Measurements from ENCODE around the gene CKM. TPM values are rescaled to one million over a fixed set of nuclear protein-coding genes. Genes with fewer than 3 reads are reported as not detected.
A peak's percentile ranks its signal among the peaks of the same experiment; 100 is the strongest.

CKM gene
- total RNA-seq, 1 donor from 2014 or later = 3,974 TPM

DNA sequence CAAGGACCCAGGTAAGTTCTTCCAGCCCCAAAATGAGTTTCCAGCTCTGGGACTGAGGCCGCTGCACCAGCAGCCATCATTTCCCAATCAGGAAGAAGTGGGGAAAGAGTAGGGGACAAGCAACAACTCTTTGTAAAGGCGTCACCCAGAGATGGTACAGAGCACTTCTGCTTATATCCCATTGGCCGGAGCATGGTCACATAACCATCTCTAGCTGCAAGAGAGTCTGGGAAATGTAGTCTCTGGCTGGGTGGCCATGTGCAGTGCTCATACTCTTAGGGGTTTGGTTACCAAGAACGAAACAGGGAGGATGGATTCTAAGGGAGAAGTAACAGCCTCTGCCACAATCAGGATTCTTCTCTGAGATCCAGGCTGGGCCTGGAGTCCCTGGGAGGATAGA, 26.3 kb downstream of the CKM start:
- Histone ChIP-seq H3K27me3 (ENCODE audit: low read depth) (no peaks in the 10 kb centered on the region), H3K4me1 (peaks cover 18% of the 10 kb centered on the region), H3K36me3 (peaks cover 57% of the 10 kb centered on the region), H3K4me3 (no peak overlapping the region), H3K27ac (replicated peaks) (no peak overlapping the region), H3K9me3 (replicated peaks) (peaks cover 11% of the 10 kb centered on the region)
- DNase-seq = no peak
- TF ChIP-seq, protein P1, sequence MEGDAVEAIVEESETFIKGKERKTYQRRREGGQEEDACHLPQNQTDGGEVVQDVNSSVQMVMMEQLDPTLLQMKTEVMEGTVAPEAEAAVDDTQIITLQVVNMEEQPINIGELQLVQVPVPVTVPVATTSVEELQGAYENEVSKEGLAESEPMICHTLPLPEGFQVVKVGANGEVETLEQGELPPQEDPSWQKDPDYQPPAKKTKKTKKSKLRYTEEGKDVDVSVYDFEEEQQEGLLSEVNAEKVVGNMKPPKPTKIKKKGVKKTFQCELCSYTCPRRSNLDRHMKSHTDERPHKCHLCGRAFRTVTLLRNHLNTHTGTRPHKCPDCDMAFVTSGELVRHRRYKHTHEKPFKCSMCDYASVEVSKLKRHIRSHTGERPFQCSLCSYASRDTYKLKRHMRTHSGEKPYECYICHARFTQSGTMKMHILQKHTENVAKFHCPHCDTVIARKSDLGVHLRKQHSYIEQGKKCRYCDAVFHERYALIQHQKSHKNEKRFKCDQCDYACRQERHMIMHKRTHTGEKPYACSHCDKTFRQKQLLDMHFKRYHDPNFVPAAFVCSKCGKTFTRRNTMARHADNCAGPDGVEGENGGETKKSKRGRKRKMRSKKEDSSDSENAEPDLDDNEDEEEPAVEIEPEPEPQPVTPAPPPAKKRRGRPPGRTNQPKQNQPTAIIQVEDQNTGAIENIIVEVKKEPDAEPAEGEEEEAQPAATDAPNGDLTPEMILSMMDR (IDR thresholded peaks at IDR 0.05; ENCODE audit: borderline replicate concordance) = no peak
- intact Hi-C loops (cut with micrococcal nuclease) = no loop called here

DNA sequence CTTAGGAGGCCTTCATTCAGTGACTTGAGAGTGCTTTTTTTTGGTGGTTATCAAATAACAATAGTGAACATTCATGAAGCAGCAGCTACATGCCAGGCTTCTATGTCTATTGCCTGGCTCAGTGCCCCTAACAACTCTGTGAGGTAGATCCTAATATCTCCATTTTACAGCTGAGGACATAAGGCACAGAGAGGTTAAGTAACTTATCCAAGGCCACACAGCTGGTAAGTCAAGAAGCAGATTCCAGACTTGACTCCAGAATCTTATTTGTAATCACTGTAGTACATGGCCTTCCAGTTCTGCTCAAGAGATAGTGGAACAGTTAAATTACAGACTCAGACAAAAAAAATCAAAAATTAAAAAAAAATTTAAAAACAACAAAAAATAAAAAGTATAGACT, 26.8 kb downstream of the CKM start:
- no peak overlapping the region for H3K27ac ChIP-seq (replicated peaks)
- peaks cover 18% of the 10 kb centered on the region for H3K4me1 ChIP-seq
- no peak overlapping the region for H3K4me3 ChIP-seq
- TF ChIP-seq, protein P1 (IDR thresholded peaks at IDR 0.05; ENCODE audit: borderline replicate concordance) = no peak
- intact Hi-C loops (cut with micrococcal nuclease) = no loop called here
- no peak for DNase-seq
- H3K36me3 ChIP-seq = peaks cover 61% of the 10 kb centered on the region
- H3K27me3 ChIP-seq (ENCODE audit: low read depth) = no peaks in the 10 kb centered on the region
- H3K9me3 ChIP-seq (replicated peaks) = peaks cover 11% of the 10 kb centered on the region

DNA sequence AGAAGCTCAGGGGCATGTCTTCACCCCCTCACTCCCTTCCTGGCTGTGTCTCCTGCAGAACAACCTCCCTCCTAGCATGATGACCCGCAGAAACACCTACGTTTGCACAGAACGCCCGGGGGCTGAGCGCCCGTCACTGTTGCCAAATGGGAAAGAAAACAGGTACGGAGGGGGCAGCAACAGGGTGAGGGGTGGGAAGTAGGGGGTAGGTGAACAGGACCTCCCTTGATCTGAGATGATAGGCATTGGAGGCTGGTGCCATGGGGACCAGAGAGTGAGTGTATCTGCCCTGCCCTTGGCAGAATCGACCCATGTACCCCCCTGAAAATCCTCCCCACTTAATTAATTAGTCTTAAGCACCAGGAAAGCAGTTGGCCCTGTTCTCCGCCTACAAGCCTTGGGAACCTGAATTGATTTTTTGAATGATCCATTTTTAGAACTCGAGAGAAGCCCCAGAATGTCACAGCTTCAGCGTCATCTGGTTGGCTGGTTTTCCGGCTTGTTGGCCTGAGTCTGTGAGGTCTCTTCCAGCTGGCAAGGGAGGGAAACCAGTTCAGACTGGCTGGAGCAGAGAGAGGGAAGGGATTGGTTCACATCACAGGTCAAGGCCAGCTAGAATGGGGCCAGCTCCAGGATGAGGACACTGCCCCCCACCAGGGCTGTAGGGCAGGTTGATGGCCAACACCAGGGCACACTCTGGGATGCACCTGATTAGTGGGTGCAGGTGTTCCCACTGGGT, 28.2 kb downstream of the CKM start:
- Histone ChIP-seq H3K36me3 (peaks cover 64% of the 10 kb centered on the region), H3K9me3 (replicated peaks) (peaks cover 11% of the 10 kb centered on the region), H3K4me1 (peaks cover 18% of the 10 kb centered on the region), H3K4me3 (no peak overlapping the region), H3K27me3 (ENCODE audit: low read depth) (no peaks in the 10 kb centered on the region), H3K27ac (replicated peaks) (peak overlapping the region; percentile 40)
- peak; percentile 53 for DNase-seq
- TF ChIP-seq, protein P1 (IDR thresholded peaks at IDR 0.05; ENCODE audit: borderline replicate concordance) = no peak
- intact Hi-C loops (cut with micrococcal nuclease) = no loop called here

DNA sequence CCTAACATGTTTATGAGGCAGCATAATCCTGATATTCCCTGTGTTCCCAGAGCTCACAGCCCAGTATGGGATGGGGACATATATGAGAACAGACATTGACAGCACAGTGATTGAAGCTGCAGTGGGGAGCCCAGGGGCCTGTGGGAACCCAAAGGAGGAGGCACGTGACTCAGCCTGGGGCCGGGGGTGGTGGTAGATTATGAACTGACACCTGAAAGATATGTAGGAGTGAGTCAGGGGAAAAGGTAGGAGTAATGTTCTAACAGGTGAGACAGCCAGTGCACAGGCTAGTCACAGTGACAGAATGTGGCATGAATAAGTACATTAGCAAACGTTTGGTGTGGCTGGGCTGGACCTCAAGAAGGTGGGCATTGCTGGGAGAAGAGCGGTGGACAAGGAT, 29.0 kb downstream of the CKM start:
- H3K27ac ChIP-seq (replicated peaks) = no peak overlapping the region
- H3K36me3 ChIP-seq = peaks cover 59% of the 10 kb centered on the region

DNA sequence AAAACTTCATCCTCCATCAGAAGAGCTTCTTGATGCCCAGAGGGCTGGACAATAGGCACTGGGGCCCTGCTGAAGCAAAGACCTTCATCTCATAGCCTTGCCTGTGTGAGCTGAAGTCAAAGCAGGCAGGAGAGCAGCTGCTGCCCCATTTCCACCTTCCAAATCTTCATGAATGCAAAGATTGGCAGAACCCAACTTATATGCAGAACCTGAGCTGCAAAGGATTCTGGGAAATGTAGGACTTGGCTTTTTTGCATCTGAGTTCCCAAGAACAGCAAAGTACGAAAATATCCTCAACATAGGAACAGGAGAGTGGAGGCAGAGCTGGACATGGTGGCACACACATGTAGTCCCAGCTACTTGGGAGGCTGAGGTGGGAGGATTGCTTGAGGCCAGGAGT, 30.8 kb downstream of the CKM start:
- no peak overlapping the region for H3K27ac ChIP-seq (replicated peaks)
- peaks cover 69% of the 10 kb centered on the region for H3K36me3 ChIP-seq
- no peak for DNase-seq
- intact Hi-C loops (cut with micrococcal nuclease) = no loop called here
- no peak overlapping the region for H3K4me3 ChIP-seq
- TF ChIP-seq, protein P1 (IDR thresholded peaks at IDR 0.05; ENCODE audit: borderline replicate concordance) = no peak
- peaks cover 18% of the 10 kb centered on the region for H3K4me1 ChIP-seq
- H3K27me3 ChIP-seq (ENCODE audit: low read depth) = no peaks in the 10 kb centered on the region
- peaks cover 11% of the 10 kb centered on the region for H3K9me3 ChIP-seq (replicated peaks)

More for the DNA sequence above, 29.0 kb downstream of the CKM start:
- TF ChIP-seq, protein P1 (IDR thresholded peaks at IDR 0.05; ENCODE audit: borderline replicate concordance) = no peak
- Histone ChIP-seq H3K4me3 (no peak overlapping the region), H3K4me1 (peaks cover 18% of the 10 kb centered on the region), H3K27me3 (ENCODE audit: low read depth) (no peaks in the 10 kb centered on the region), H3K9me3 (replicated peaks) (peaks cover 11% of the 10 kb centered on the region)
- intact Hi-C loops (cut with micrococcal nuclease) = no loop called here
- no peak for DNase-seq

All from left ventricle myocardium inferior (tissue), 1 donor.